Trophoblast cell (in vitro differentiated cells and primary cell): ENCODE results near the gene HOXA10.

Experiments
- DNase-seq, 2 donors: peaks; one replicate each; pipeline ENCODE4 v3.0.0-alpha.2; 2016
- H2AFZ ChIP-seq: 2 replicates; pipeline ENCODE4 v1.6.1; 2013; ENCODE audit warnings: low read length, moderate library complexity, mild to moderate bottlenecking; ENCODE audit not compliant: insufficient read depth, poor library complexity
- H2AK5ac ChIP-seq: 2 replicates; pipeline ENCODE4 v1.6.1; 2013; ENCODE audit warnings: mild to moderate bottlenecking, low read length
- H2BK120ac ChIP-seq: 2 replicates; pipeline ENCODE4 v1.6.1; 2013; ENCODE audit warnings: low read length, mild to moderate bottlenecking, moderate library complexity; ENCODE audit not compliant: insufficient read depth, poor library complexity
- H2BK12ac ChIP-seq: 2 replicates; pipeline ENCODE4 v1.6.1; 2013; ENCODE audit warnings: mild to moderate bottlenecking, low read length, moderate library complexity
- H2BK5ac ChIP-seq: 2 replicates; pipeline ENCODE4 v1.6.1; 2013; ENCODE audit warnings: low read length, low read depth, moderate library complexity, mild to moderate bottlenecking; ENCODE audit not compliant: poor library complexity
- H3K14ac ChIP-seq: 2 replicates; pipeline ENCODE4 v1.6.1; 2013; ENCODE audit warnings: mild to moderate bottlenecking, low read length
- H3K18ac ChIP-seq: 2 replicates; pipeline ENCODE4 v1.6.1; 2013; ENCODE audit warnings: mild to moderate bottlenecking, low read length
- H3K23ac ChIP-seq: 2 replicates; pipeline ENCODE4 v1.6.1; 2013; ENCODE audit warnings: low read length
- H3K27ac ChIP-seq: 2 replicates; pipeline ENCODE4 v1.5.1; 2013; ENCODE audit warnings: low read depth, mild to moderate bottlenecking, inconsistent platforms, low read length, moderate library complexity
- H3K27me3 ChIP-seq: 2 replicates; pipeline ENCODE4 v1.6.1; 2013; ENCODE audit warnings: inconsistent platforms, mild to moderate bottlenecking, low read length, moderate library complexity; ENCODE audit not compliant: insufficient read depth
- H3K36me3 ChIP-seq, 2 experiments: 1 replicate in 1 of 2; 2 replicates in 1 of 2; pipeline ENCODE4 v1.6.1; 2013; ENCODE audit warnings: low read length in 2 of 2, mild to moderate bottlenecking in 2 of 2, moderate library complexity in 1 of 2; ENCODE audit not compliant: insufficient read depth in 2 of 2, control insufficient read depth in 1 of 2
- H3K4ac ChIP-seq: 2 replicates; pipeline ENCODE4 v1.6.1; 2013; ENCODE audit warnings: low read depth, mild to moderate bottlenecking, low read length, moderate library complexity
- H3K4me1 ChIP-seq, 2 experiments: 1 replicate in 1 of 2; 2 replicates in 1 of 2; pipeline ENCODE4 v1.6.1; 2013; ENCODE audit warnings: low read length in 2 of 2, mild to moderate bottlenecking in 2 of 2, moderate library complexity in 1 of 2; ENCODE audit not compliant: insufficient read depth in 2 of 2, control insufficient read depth in 1 of 2
- H3K4me2 ChIP-seq: 2 replicates; pipeline ENCODE4 v1.6.1; 2013; ENCODE audit warnings: inconsistent platforms, mild to moderate bottlenecking, low read length, moderate library complexity
- H3K4me3 ChIP-seq: 2 replicates; pipeline ENCODE4 v1.5.1; 2013; ENCODE audit warnings: mild to moderate bottlenecking, low read depth, low read length, inconsistent platforms
- H3K79me1 ChIP-seq: one replicate; pipeline ENCODE4 v1.6.1; 2013; ENCODE audit warnings: low read length
- H3K79me2 ChIP-seq: 2 replicates; pipeline ENCODE4 v1.6.1; 2013; ENCODE audit warnings: low read length, mild to moderate bottlenecking; ENCODE audit not compliant: control insufficient read depth, insufficient read depth, poor library complexity
- H3K9ac ChIP-seq: 2 replicates; pipeline ENCODE4 v1.6.1; 2013; ENCODE audit warnings: mild to moderate bottlenecking, low read length
- H3K9me3 ChIP-seq: 2 replicates; pipeline ENCODE4 v1.6.1; 2013; ENCODE audit warnings: low read depth, mild to moderate bottlenecking, control low read depth, inconsistent platforms, low read length; ENCODE audit not compliant: insufficient read depth
- H4K12ac ChIP-seq: 2 replicates; pipeline ENCODE4 v1.6.1; 2013; ENCODE audit warnings: low read depth, mild to moderate bottlenecking, low read length, moderate library complexity
- H4K8ac ChIP-seq: 2 replicates; pipeline ENCODE4 v1.6.1; 2013; ENCODE audit warnings: low read depth, mild to moderate bottlenecking, low read length, moderate library complexity
- H4K91ac ChIP-seq: one replicate; pipeline ENCODE4 v1.6.1; 2013; ENCODE audit warnings: low read depth, mild to moderate bottlenecking, low read length, moderate library complexity
- WGBS: extraction: QIAGEN DNeasy Blood & Tissue Kit; methylation state at CpG from one replicate; pipeline ENCODE4 v1.1.7; 2013; ENCODE audit warnings: missing lambda C conversion rate; ENCODE audit not compliant: insufficient read length, insufficient coverage; ENCODE audit errors: extremely low coverage; 5-methylcytosine and 5-hydroxymethylcytosine counted together

The HOXA10 gene

GRCh38 chr7:27151341-27151930 lies 22.7 kb downstream of the HOXA10 start:
- H3K36me3 ChIP-seq, result no peaks in the 10 kb centered on the region
- H4K91ac ChIP-seq, result no peak overlapping the region
- H3K4me2 ChIP-seq, result peak overlapping the region; percentile 59
- no peaks in the 10 kb centered on the region for H3K79me2 ChIP-seq
- H3K4ac ChIP-seq, result no peak overlapping the region
- H2AK5ac ChIP-seq, result no peak overlapping the region
- H2BK12ac ChIP-seq, result no peak overlapping the region
- no peak overlapping the region for H2AFZ ChIP-seq
- H3K4me3 ChIP-seq, result no peak overlapping the region
- no peak overlapping the region for H3K14ac ChIP-seq
- H4K8ac ChIP-seq, result no peak overlapping the region
- no peak overlapping the region for H2BK5ac ChIP-seq
- peaks cover 90% of the 10 kb centered on the region for H3K27me3 ChIP-seq
- H3K18ac ChIP-seq, result no peak overlapping the region
- no peak overlapping the region for H3K23ac ChIP-seq
- no CpG with 5 or more reads among the region's 27 CpGs for WGBS
- H3K9me3 ChIP-seq, result peaks cover 49% of the 10 kb centered on the region
- no peak overlapping the region for H3K9ac ChIP-seq
- H3K79me1 ChIP-seq, result no peaks in the 10 kb centered on the region
- DNase-seq, result no peak
- H3K4me1 ChIP-seq, result peaks cover 0 to 2% of the 10 kb centered on the region in 2 experiments
- no peak overlapping the region for H3K27ac ChIP-seq
- H2BK120ac ChIP-seq, result no peak overlapping the region
- no peak overlapping the region for H4K12ac ChIP-seq

GRCh38 chr7:27150568-27151340 lies 23.4 kb downstream of the HOXA10 start:
- Histone ChIP-seq H3K27ac (no peak overlapping the region), H3K79me1 (no peaks in the 10 kb centered on the region), H2BK5ac (no peak overlapping the region), H4K12ac (no peak overlapping the region), H3K18ac (no peak overlapping the region), H4K91ac (no peak overlapping the region), H4K8ac (no peak overlapping the region), H3K9ac (no peak overlapping the region), H3K14ac (no peak overlapping the region), H3K27me3 (peaks cover 89% of the 10 kb centered on the region), H3K4ac (no peak overlapping the region), H3K4me1 (no peaks in the 10 kb centered on the region), H3K23ac (no peak overlapping the region), H3K4me2 (peak overlapping the region; percentile 59), H2AK5ac (no peak overlapping the region), H2AFZ (no peak overlapping the region), H3K79me2 (no peaks in the 10 kb centered on the region), H3K36me3 (no peaks in the 10 kb centered on the region), H3K9me3 (peaks cover 47% of the 10 kb centered on the region), H2BK120ac (no peak overlapping the region), H3K4me3 (no peak overlapping the region), H2BK12ac (no peak overlapping the region)
- DNase-seq, result peak; percentile 50 to 83
- no CpG with 5 or more reads among the region's 58 CpGs for WGBS

GRCh38 chr7:27149842-27150567 lies 24.1 kb downstream of the HOXA10 start:
- H3K9me3 ChIP-seq, result peaks cover 45% of the 10 kb centered on the region
- H3K9ac ChIP-seq, result no peak overlapping the region
- no peak for DNase-seq
- H4K12ac ChIP-seq, result no peak overlapping the region
- H3K4me2 ChIP-seq, result no peak overlapping the region
- WGBS, result no CpG with 5 or more reads among the region's 13 CpGs
- H2AFZ ChIP-seq, result no peak overlapping the region
- no peak overlapping the region for H3K27ac ChIP-seq
- no peak overlapping the region for H4K91ac ChIP-seq
- no peak overlapping the region for H2BK120ac ChIP-seq
- no peak overlapping the region for H2AK5ac ChIP-seq
- H3K79me2 ChIP-seq, result no peaks in the 10 kb centered on the region
- no peak overlapping the region for H3K4me3 ChIP-seq
- no peak overlapping the region for H3K23ac ChIP-seq
- H3K36me3 ChIP-seq, result no peaks in the 10 kb centered on the region
- H2BK5ac ChIP-seq, result no peak overlapping the region
- H4K8ac ChIP-seq, result no peak overlapping the region
- no peak overlapping the region for H3K14ac ChIP-seq
- no peak overlapping the region for H3K18ac ChIP-seq
- H2BK12ac ChIP-seq, result no peak overlapping the region
- H3K79me1 ChIP-seq, result no peaks in the 10 kb centered on the region
- H3K4ac ChIP-seq, result no peak overlapping the region
- H3K27me3 ChIP-seq, result peaks cover 89% of the 10 kb centered on the region
- no peaks in the 10 kb centered on the region for H3K4me1 ChIP-seq

GRCh38 chr7:27148756-27149641 lies 25.1 kb downstream of the HOXA10 start:
- no peaks in the 10 kb centered on the region for H3K36me3 ChIP-seq
- H2BK120ac ChIP-seq, result no peak overlapping the region
- peaks cover 89% of the 10 kb centered on the region for H3K27me3 ChIP-seq
- H3K9me3 ChIP-seq, result peaks cover 43% of the 10 kb centered on the region
- WGBS, result no CpG with 5 or more reads among the region's 30 CpGs
- no peaks in the 10 kb centered on the region for H3K79me2 ChIP-seq
- H3K4me1 ChIP-seq, result no peaks in the 10 kb centered on the region
- no peaks in the 10 kb centered on the region for H3K79me1 ChIP-seq
- no peak overlapping the region for H4K12ac ChIP-seq
- no peak overlapping the region for H3K14ac ChIP-seq
- no peak overlapping the region for H3K18ac ChIP-seq
- no peak overlapping the region for H4K91ac ChIP-seq
- H3K27ac ChIP-seq, result no peak overlapping the region
- no peak overlapping the region for H3K9ac ChIP-seq
- no peak overlapping the region for H4K8ac ChIP-seq
- no peak for DNase-seq
- H2AK5ac ChIP-seq, result no peak overlapping the region
- no peak overlapping the region for H3K23ac ChIP-seq
- H3K4me2 ChIP-seq, result no peak overlapping the region
- no peak overlapping the region for H3K4me3 ChIP-seq
- H2AFZ ChIP-seq, result no peak overlapping the region
- H3K4ac ChIP-seq, result no peak overlapping the region
- H2BK5ac ChIP-seq, result no peak overlapping the region
- H2BK12ac ChIP-seq, result no peak overlapping the region
